GM12891 (cell line): ENCODE results near the gene FCN1.

Experiments used
- POLR2A ChIP-seq: IDR thresholded peaks from 2 replicates; pipeline ENCODE4 v1.6.1; 2011; ENCODE audit warnings: low read depth, low read length, control low read depth
- POLR2AphosphoS5 ChIP-seq: IDR thresholded peaks from 2 replicates; pipeline ENCODE4 v1.6.1; 2011; ENCODE audit warnings: low read depth, low read length, control low read depth
- TAF1 ChIP-seq: IDR thresholded peaks from 2 replicates; pipeline ENCODE4 v1.6.1; 2011; ENCODE audit warnings: low read depth, low read length, control low read depth

DNA sequence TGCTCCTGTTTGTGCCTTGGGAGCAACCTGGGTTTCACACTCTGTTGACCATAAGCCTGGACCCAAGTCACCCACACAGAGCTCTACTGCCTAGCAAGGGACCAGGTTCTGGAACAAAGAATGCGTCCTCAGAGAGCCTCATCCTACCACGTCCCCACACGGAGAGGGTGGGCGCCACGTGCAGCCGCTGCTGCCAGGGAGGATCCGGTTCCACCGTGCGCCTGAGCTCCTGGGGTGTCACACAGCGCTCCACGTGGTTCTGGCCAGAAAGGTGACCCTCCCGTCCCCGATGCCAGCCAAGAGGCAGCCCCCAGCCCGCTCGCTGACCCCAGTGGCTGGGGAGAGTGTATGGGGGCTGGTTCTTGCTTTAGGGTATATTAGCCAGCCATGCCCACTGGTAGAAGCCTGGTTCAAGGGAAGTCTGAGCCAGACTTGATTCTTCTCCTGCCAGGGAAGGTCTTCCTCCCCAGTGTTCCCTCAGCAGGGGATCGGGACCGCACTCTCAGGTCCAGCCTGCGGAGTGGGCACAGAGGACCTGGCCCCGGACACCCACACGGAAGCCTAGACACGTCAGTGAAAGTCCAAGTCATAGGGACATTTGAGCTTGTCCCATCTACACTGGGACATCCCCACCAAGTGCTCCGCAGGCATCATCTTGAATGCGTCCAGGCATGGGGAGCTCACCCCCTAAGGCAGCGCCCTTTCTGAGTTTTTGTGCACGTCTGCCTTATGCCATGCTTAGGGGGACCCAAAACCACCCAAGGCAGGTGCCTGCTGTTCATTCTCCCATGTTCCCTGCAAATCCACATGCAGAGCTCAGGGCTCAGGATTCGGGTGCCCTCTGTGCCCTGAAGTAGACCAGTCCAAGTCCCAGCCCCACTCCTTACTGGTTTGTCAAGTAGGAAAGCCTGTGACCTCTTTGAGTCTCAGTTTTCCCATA is 2.4 kb downstream of the FCN1 start:
- TF ChIP-seq POLR2A (no peak), POLR2AphosphoS5 (no peak), TAF1 (no peak)
